Esophagus squamous epithelium (tissue), 4 donors: ENCODE measurements around the gene SLC4A1.

Source experiments
- POLR2A ChIP-seq, 4 donors: fragments of 450-650 bp; IDR thresholded peaks; one replicate each; pipeline ENCODE4 v1.6.1; 2017; ENCODE audit warnings: antibody characterized with exemption in 4 of 4, mild to moderate bottlenecking in 4 of 4, moderate library complexity in 3 of 4
- TF ChIP-seq, protein P1 (sequence below), 6 experiments: fragments of 450-650 bp in 4 of 6; fragments of 200-600 bp in 2 of 6; sonication (generic) in 2 of 6; IDR thresholded peaks; one replicate each; pipeline ENCODE4 v1.5.1; 2016 to 2019; ENCODE audit warnings: antibody characterized with exemption in 6 of 6, mild to moderate bottlenecking in 4 of 6, moderate library complexity in 4 of 6

GRCh38 chr17:44213403-44214229 is 54.3 kb downstream of the SLC4A1 start:
- no peak for TF ChIP-seq POLR2A (IDR thresholded peaks at IDR 0.05)
- TF ChIP-seq, protein P1, sequence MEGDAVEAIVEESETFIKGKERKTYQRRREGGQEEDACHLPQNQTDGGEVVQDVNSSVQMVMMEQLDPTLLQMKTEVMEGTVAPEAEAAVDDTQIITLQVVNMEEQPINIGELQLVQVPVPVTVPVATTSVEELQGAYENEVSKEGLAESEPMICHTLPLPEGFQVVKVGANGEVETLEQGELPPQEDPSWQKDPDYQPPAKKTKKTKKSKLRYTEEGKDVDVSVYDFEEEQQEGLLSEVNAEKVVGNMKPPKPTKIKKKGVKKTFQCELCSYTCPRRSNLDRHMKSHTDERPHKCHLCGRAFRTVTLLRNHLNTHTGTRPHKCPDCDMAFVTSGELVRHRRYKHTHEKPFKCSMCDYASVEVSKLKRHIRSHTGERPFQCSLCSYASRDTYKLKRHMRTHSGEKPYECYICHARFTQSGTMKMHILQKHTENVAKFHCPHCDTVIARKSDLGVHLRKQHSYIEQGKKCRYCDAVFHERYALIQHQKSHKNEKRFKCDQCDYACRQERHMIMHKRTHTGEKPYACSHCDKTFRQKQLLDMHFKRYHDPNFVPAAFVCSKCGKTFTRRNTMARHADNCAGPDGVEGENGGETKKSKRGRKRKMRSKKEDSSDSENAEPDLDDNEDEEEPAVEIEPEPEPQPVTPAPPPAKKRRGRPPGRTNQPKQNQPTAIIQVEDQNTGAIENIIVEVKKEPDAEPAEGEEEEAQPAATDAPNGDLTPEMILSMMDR (IDR thresholded peaks at IDR 0.05), result no peak
